DOHH2 (cell line): ENCODE measurements around the gene ADM.

Experiments used
- H3F3A ChIP-seq: fragments of 200-600 bp; sonication (generic), shearing (Covaris generic); 2 replicates; pipeline ENCODE4 v1.6.0; 2016; ENCODE audit warnings: antibody characterized with exemption, mild to moderate bottlenecking; ENCODE audit not compliant: control insufficient read depth, insufficient read depth
- H3K27ac ChIP-seq: fragments of 200-600 bp; sonication (generic); 2 replicates; pipeline ENCODE4 v1.5.1; 2014; ENCODE audit warnings: low read depth, mild to moderate bottlenecking, low read length, moderate library complexity
- H3K27me3 ChIP-seq: fragments of 200-600 bp; sonication (generic); 2 replicates; pipeline ENCODE4 v1.6.1; 2014; ENCODE audit warnings: mild to moderate bottlenecking, low read length, mixed read lengths; ENCODE audit not compliant: control insufficient read depth
- H3K36me3 ChIP-seq: fragments of 200-600 bp; sonication (generic); 2 replicates; pipeline ENCODE4 v1.6.1; 2014; ENCODE audit warnings: mild to moderate bottlenecking, low read length, moderate library complexity, mixed read lengths; ENCODE audit not compliant: control insufficient read depth
- H3K4me1 ChIP-seq: fragments of 200-600 bp; sonication (generic); 2 replicates; pipeline ENCODE4 v1.6.1; 2014; ENCODE audit warnings: mild to moderate bottlenecking, low read length, mixed read lengths; ENCODE audit not compliant: control insufficient read depth
- H3K4me2 ChIP-seq: fragments of 200-600 bp; sonication (generic); 2 replicates; pipeline ENCODE4 v1.6.0; 2014; ENCODE audit warnings: mild to moderate bottlenecking, low read length, moderate library complexity
- H3K4me3 ChIP-seq: fragments of 200-600 bp; sonication (generic); 2 replicates; pipeline ENCODE4 v1.5.1; 2014; ENCODE audit warnings: mild to moderate bottlenecking, low read length, mixed read lengths
- H3K79me2 ChIP-seq: fragments of 200-600 bp; sonication (generic); 2 replicates; pipeline ENCODE4 v1.6.1; 2014; ENCODE audit warnings: mild to moderate bottlenecking, low read length, mixed read lengths; ENCODE audit not compliant: control insufficient read depth
- H3K9me2 ChIP-seq: fragments of 200-600 bp; sonication (generic); replicated peaks from 2 replicates; pipeline ENCODE4 v1.6.1; 2014; ENCODE audit warnings: mild to moderate bottlenecking, low read length, mixed read lengths; ENCODE audit not compliant: control insufficient read depth
- H3K9me3 ChIP-seq: fragments of 200-600 bp; sonication (generic); 2 replicates; pipeline ENCODE4 v1.6.1; 2014; ENCODE audit warnings: antibody characterized with exemption, low read length, mixed read lengths; ENCODE audit not compliant: control insufficient read depth, insufficient read depth
- H4K20me1 ChIP-seq: fragments of 200-600 bp; sonication (generic); 2 replicates; pipeline ENCODE4 v1.6.0; 2014; ENCODE audit warnings: low read depth, mild to moderate bottlenecking, antibody characterized with exemption, low read length, moderate library complexity; ENCODE audit not compliant: control insufficient read depth, insufficient read depth
- CTCF ChIP-seq: fragments of 200-600 bp; sonication (generic); IDR thresholded peaks from one replicate; pipeline ENCODE4 v1.5.1; 2014; ENCODE audit warnings: antibody characterized with exemption, mild to moderate bottlenecking, low read depth, low read length; ENCODE audit not compliant: poor library complexity, severe bottlenecking
- EZH2phosphoT487 ChIP-seq: fragments of 200-600 bp; sonication (generic); IDR thresholded peaks from 2 replicates; pipeline ENCODE4 v1.6.1; 2017; ENCODE audit warnings: borderline replicate concordance, mild to moderate bottlenecking, antibody characterized with exemption, low read length, moderate library complexity, mixed read lengths

Gene ADM

GRCh38 chr11:10354389-10354788 lies 49.5 kb downstream of the ADM start:
- Histone ChIP-seq H3K27me3 (no peaks in the 10 kb centered on the region), H4K20me1 (no peaks in the 10 kb centered on the region), H3F3A (no peaks in the 10 kb centered on the region), H3K9me2 (no peaks in the 10 kb centered on the region), H3K4me3 (no peak overlapping the region), H3K9me3 (no peaks in the 10 kb centered on the region), H3K79me2 (no peaks in the 10 kb centered on the region), H3K36me3 (no peaks in the 10 kb centered on the region), H3K4me1 (peaks cover 16% of the 10 kb centered on the region), H3K4me2 (no peak overlapping the region), H3K27ac (no peak overlapping the region)
- TF ChIP-seq EZH2phosphoT487: no peak
- no peak for TF ChIP-seq CTCF

GRCh38 chr11:10355257-10355661 lies 50.4 kb downstream of the ADM start:
- H4K20me1 ChIP-seq: no peaks in the 10 kb centered on the region
- no peak for TF ChIP-seq EZH2phosphoT487
- no peak for TF ChIP-seq CTCF
- H3K4me3 ChIP-seq: no peak overlapping the region
- no peak overlapping the region for H3K4me2 ChIP-seq
- no peak overlapping the region for H3K27ac ChIP-seq
- no peaks in the 10 kb centered on the region for H3K9me3 ChIP-seq
- no peaks in the 10 kb centered on the region for H3K9me2 ChIP-seq
- no peaks in the 10 kb centered on the region for H3K27me3 ChIP-seq
- peaks cover 11% of the 10 kb centered on the region for H3K4me1 ChIP-seq
- no peaks in the 10 kb centered on the region for H3K79me2 ChIP-seq
- no peaks in the 10 kb centered on the region for H3K36me3 ChIP-seq
- H3F3A ChIP-seq: no peaks in the 10 kb centered on the region

- Histone ChIP-seq H3K79me2 (no peaks in the 10 kb centered on the region), H3K4me1 (peaks cover 11% of the 10 kb centered on the region), H3K4me2 (no peak overlapping the region), H3K27ac (no peak overlapping the region), H3F3A (no peaks in the 10 kb centered on the region), H3K4me3 (no peak overlapping the region), H3K9me3 (no peaks in the 10 kb centered on the region), H3K27me3 (no peaks in the 10 kb centered on the region), H3K9me2 (no peaks in the 10 kb centered on the region), H3K36me3 (no peaks in the 10 kb centered on the region), H4K20me1 (no peaks in the 10 kb centered on the region)
- TF ChIP-seq CTCF (no peak), EZH2phosphoT487 (no peak)
Observed at GRCh38 chr11:10356161-10356560, 51.3 kb downstream of the ADM start.
